H9 (cell line): ENCODE results near the gene IBA57. TPM values are rescaled to one million over a fixed set of nuclear protein-coding genes. Genes with fewer than 3 reads are reported as not detected.

Experiments used
- DNase-seq: peaks from one replicate; pipeline ENCODE4 v3.0.0-alpha.2; 2017
- H2AFZ ChIP-seq: one replicate; pipeline ENCODE4 v1.6.1; 2013; ENCODE audit warnings: mild to moderate bottlenecking, low read length, control low read depth, moderate library complexity
- H2AK5ac ChIP-seq: 2 replicates; pipeline ENCODE4 v1.6.1; 2013; ENCODE audit warnings: low read length, control low read depth, mixed read lengths; ENCODE audit not compliant: insufficient read length
- H2BK120ac ChIP-seq: one replicate; pipeline ENCODE4 v1.6.1; 2013; ENCODE audit warnings: low read depth, mild to moderate bottlenecking, low read length, control low read depth, inconsistent platforms; ENCODE audit not compliant: poor library complexity, severe bottlenecking
- H2BK12ac ChIP-seq: 2 replicates; pipeline ENCODE4 v1.6.1; 2013; ENCODE audit warnings: low read length, control low read depth, mixed read lengths, low read depth; ENCODE audit not compliant: insufficient read length
- H2BK15ac ChIP-seq: 2 replicates; pipeline ENCODE4 v1.6.1; 2013; ENCODE audit warnings: low read depth, low read length, control low read depth
- H2BK20ac ChIP-seq: one replicate; pipeline ENCODE4 v1.6.1; 2013; ENCODE audit warnings: low read depth, mild to moderate bottlenecking, low read length, control low read depth, inconsistent platforms; ENCODE audit not compliant: poor library complexity, severe bottlenecking
- H2BK5ac ChIP-seq: 2 replicates; pipeline ENCODE4 v1.6.1; 2013; ENCODE audit warnings: low read length, control low read depth, mixed read lengths; ENCODE audit not compliant: insufficient read length
- H3K14ac ChIP-seq: 2 replicates; pipeline ENCODE4 v1.6.1; 2013; ENCODE audit warnings: low read length, control low read depth; ENCODE audit not compliant: insufficient read depth
- H3K18ac ChIP-seq: 2 replicates; pipeline ENCODE4 v1.6.1; 2013; ENCODE audit warnings: low read depth, mild to moderate bottlenecking, mixed read lengths, low read length, control low read depth; ENCODE audit not compliant: insufficient read length
- H3K23ac ChIP-seq: 2 replicates; pipeline ENCODE4 v1.6.1; 2013; ENCODE audit warnings: low read length, control low read depth, mixed read lengths, low read depth; ENCODE audit not compliant: insufficient read length
- H3K23me2 ChIP-seq: 2 replicates; pipeline ENCODE4 v1.6.1; 2013; ENCODE audit warnings: low read depth, mild to moderate bottlenecking, mixed read lengths, low read length, control low read depth; ENCODE audit not compliant: insufficient read length, poor library complexity, severe bottlenecking
- H3K27ac ChIP-seq: 2 replicates; pipeline ENCODE4 v1.5.1; 2013; ENCODE audit warnings: low read length, control low read depth, mixed read lengths, low read depth; ENCODE audit not compliant: insufficient read length
- H3K27me3 ChIP-seq: 2 replicates; pipeline ENCODE4 v1.6.1; 2013; ENCODE audit warnings: low read length, control low read depth, inconsistent platforms; ENCODE audit not compliant: insufficient read depth
- H3K4ac ChIP-seq: 2 replicates; pipeline ENCODE4 v1.6.1; 2013; ENCODE audit warnings: low read depth, mild to moderate bottlenecking, control low read depth, inconsistent platforms, low read length, moderate library complexity
- H3K4me1 ChIP-seq: 2 replicates; pipeline ENCODE4 v1.6.1; 2013; ENCODE audit warnings: low read length, control low read depth, inconsistent platforms; ENCODE audit not compliant: insufficient read depth
- H3K4me2 ChIP-seq: 2 replicates; pipeline ENCODE4 v1.6.1; 2013; ENCODE audit warnings: low read length, control low read depth, mixed read lengths; ENCODE audit not compliant: insufficient read length, insufficient read depth
- H3K56ac ChIP-seq: 2 replicates; pipeline ENCODE4 v1.6.1; 2013; ENCODE audit warnings: low read depth, mild to moderate bottlenecking, mixed read lengths, low read length, control low read depth; ENCODE audit not compliant: insufficient read length
- H3K79me1 ChIP-seq: 2 replicates; pipeline ENCODE4 v1.6.1; 2013; ENCODE audit warnings: low read depth, mild to moderate bottlenecking, moderate library complexity, low read length, control low read depth, inconsistent platforms; ENCODE audit not compliant: insufficient read depth, poor library complexity, severe bottlenecking
- H3K79me2 ChIP-seq: 2 replicates; pipeline ENCODE4 v1.6.1; 2013; ENCODE audit warnings: low read length, control low read depth, inconsistent platforms; ENCODE audit not compliant: insufficient read depth
- H3K9ac ChIP-seq: 2 replicates; pipeline ENCODE4 v1.6.1; 2013; ENCODE audit warnings: low read length, control low read depth, mixed read lengths; ENCODE audit not compliant: insufficient read length; ENCODE audit errors: extremely low read depth
- H3K9me3 ChIP-seq: one replicate; pipeline ENCODE4 v1.6.1; 2013; ENCODE audit warnings: low read depth, low read length, inconsistent platforms; ENCODE audit not compliant: control insufficient read depth
- H3T11ph ChIP-seq: one replicate; pipeline ENCODE4 v1.6.1; 2013; ENCODE audit warnings: mild to moderate bottlenecking, low read length, control low read depth, inconsistent platforms
- H4K20me1 ChIP-seq: one replicate; pipeline ENCODE4 v1.6.1; 2013; ENCODE audit not compliant: control insufficient read depth, insufficient read length, insufficient read depth
- H4K5ac ChIP-seq: 2 replicates; pipeline ENCODE4 v1.6.1; 2013; ENCODE audit warnings: low read depth, mild to moderate bottlenecking, mixed read lengths, low read length, control low read depth; ENCODE audit not compliant: insufficient read length
- H4K8ac ChIP-seq: replicated peaks from 2 replicates; pipeline ENCODE4 v1.6.1; 2013; ENCODE audit warnings: low read length, control low read depth, mixed read lengths, low read depth; ENCODE audit not compliant: insufficient read length
- H4K91ac ChIP-seq: 2 replicates; pipeline ENCODE4 v1.6.1; 2013; ENCODE audit warnings: low read depth, mild to moderate bottlenecking, moderate library complexity, mixed read lengths, low read length, control low read depth; ENCODE audit not compliant: insufficient read length
- H3K27ac Mint-ChIP-seq, 3 experiments: 2 replicates in 2 of 3; 3 replicates in 1 of 3; pipeline ENCODE4 v1.8.0; 2020 to 2021; ENCODE audit warnings: mixed read lengths in 3 of 3, mild to moderate bottlenecking in 1 of 3, moderate library complexity in 1 of 3
- H3K27me3 Mint-ChIP-seq: 2 replicates; pipeline ENCODE4 v1.8.0; 2021; ENCODE audit warnings: low read depth, mild to moderate bottlenecking, moderate library complexity, mixed read lengths
- H3K36me3 Mint-ChIP-seq, 3 experiments: 2 replicates in 2 of 3; 3 replicates in 1 of 3; pipeline ENCODE4 v1.8.0; 2020 to 2021; ENCODE audit warnings: low read depth in 3 of 3, mixed read lengths in 3 of 3; ENCODE audit not compliant: insufficient read depth in 1 of 3
- H3K4me1 Mint-ChIP-seq, 2 experiments: 2 replicates each; pipeline ENCODE4 v1.8.0; 2020; ENCODE audit warnings: mixed read lengths in 2 of 2
- H3K4me3 Mint-ChIP-seq, 2 experiments: 2 replicates in 1 of 2; 3 replicates in 1 of 2; pipeline ENCODE4 v1.8.0; 2020 to 2021; ENCODE audit warnings: mild to moderate bottlenecking in 2 of 2, mixed read lengths in 2 of 2, moderate library complexity in 1 of 2
- H3K9me3 Mint-ChIP-seq, 2 experiments: 2 replicates in 1 of 2; 3 replicates in 1 of 2; pipeline ENCODE4 v1.8.0; 2020; ENCODE audit warnings: mild to moderate bottlenecking in 2 of 2, mixed read lengths in 2 of 2, moderate library complexity in 1 of 2
- WGBS: extraction: QIAGEN DNeasy Blood & Tissue Kit; methylation state at CpG from one replicate; pipeline ENCODE4 v1.1.7; 2013; ENCODE audit warnings: missing lambda C conversion rate, low lambda C conversion rate, mixed read lengths; ENCODE audit not compliant: insufficient read length; ENCODE audit errors: extremely low coverage; 5-methylcytosine and 5-hydroxymethylcytosine counted together
- total RNA-seq: library from RNA; stranded (reverse); gene quantifications from 2 replicates; pipeline ENCODE4 v1.2.1, GENCODE V29; 2021
- TF ChIP-seq, protein P1 (sequence below): fragments of 200-600 bp; sonication (generic); conservative IDR thresholded peaks from 3 replicates; pipeline ENCODE4 v1.8.0; 2021; ENCODE audit warnings: antibody characterized with exemption, mild to moderate bottlenecking

IBA57 gene
- total RNA-seq, 1 experiment from 2014 or later, result 12.6 TPM

DNA sequence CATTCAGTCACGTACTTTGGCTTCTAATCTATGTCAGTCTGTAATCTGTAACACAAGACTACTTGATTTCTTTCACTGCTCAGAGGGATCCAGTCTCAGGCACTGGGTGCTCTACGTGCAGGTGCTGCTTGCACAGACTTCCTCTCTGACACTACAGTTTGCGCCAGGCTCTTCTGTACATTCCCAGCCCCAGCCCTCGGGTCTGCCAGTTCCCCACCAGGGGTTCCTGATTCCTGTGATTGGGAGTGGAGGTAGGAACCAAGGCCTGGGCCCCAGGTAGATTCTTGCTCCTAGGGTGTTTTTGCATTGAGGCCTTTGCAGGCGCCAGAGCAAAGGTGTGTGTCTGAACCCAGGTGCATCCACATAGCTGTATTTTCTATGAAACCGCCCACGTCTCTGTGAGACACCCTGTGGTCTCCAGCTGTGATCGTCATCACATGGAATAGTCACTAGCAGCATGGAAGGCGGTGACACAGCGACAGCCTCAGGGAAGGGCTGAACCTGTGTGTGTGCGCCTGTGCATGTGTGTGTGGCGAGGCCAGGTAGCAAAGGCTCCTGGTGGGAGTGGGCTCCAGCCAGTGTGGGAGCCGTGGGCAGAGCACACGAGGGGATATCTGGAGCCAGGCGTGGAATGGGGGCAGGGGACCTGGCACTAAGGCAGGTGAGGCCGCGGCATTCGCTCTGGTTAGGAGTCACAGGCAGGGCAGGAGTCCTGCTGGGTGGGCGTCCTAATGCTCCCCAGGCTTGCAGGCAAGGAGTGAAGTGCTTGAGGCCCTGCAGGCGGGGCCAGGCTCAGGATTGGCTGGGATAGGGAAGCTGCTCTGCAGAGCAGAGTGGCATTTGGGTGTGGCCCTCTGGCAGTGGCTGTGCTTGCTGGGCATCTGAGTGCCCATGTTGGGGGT, 10.7 kb upstream of the IBA57 start:
- Histone ChIP-seq H3K23me2 (no peaks in the 10 kb centered on the region), H3K4ac (no peak overlapping the region), H4K5ac (no peak overlapping the region), H3K4me1 (no peaks in the 10 kb centered on the region), H3K79me2 (no peaks in the 10 kb centered on the region), H4K91ac (no peak overlapping the region), H2AK5ac (no peak overlapping the region), H3K18ac (no peak overlapping the region), H2AFZ (no peak overlapping the region), H3K14ac (no peak overlapping the region; the same call in 1 of the 2 replicates), H3K56ac (no peak overlapping the region), H4K8ac (no peak overlapping the region), H3T11ph (no peak overlapping the region), H3K9ac (no peak overlapping the region), H2BK120ac (no peak overlapping the region), H3K79me1 (no peaks in the 10 kb centered on the region), H2BK15ac (no peak overlapping the region), H3K9me3 (no peaks in the 10 kb centered on the region), H2BK20ac (no peak overlapping the region), H3K4me2 (no peak overlapping the region), H4K20me1 (peaks cover 3% of the 10 kb centered on the region), H3K27me3 (no peaks in the 10 kb centered on the region; the same call in 1 of the 2 replicates), H2BK5ac (no peak overlapping the region), H3K23ac (no peak overlapping the region), H3K27ac (no peak overlapping the region), H2BK12ac (no peak overlapping the region)
- Mint-ChIP-seq H3K4me1 (peaks cover 3 to 5% of the 10 kb centered on the region in 2 experiments; a peak in 2 of 4 replicates), H3K27ac (no peak overlapping the region; a peak in 1 of 7 replicates), H3K27me3 (no peaks in the 10 kb centered on the region), H3K4me3 (no peak overlapping the region), H3K9me3 (no peaks in the 10 kb centered on the region), H3K36me3 (no peaks in the 10 kb centered on the region)
- no CpG with 5 or more reads among the region's 20 CpGs for WGBS
- no peak for DNase-seq
- TF ChIP-seq, protein P1, sequence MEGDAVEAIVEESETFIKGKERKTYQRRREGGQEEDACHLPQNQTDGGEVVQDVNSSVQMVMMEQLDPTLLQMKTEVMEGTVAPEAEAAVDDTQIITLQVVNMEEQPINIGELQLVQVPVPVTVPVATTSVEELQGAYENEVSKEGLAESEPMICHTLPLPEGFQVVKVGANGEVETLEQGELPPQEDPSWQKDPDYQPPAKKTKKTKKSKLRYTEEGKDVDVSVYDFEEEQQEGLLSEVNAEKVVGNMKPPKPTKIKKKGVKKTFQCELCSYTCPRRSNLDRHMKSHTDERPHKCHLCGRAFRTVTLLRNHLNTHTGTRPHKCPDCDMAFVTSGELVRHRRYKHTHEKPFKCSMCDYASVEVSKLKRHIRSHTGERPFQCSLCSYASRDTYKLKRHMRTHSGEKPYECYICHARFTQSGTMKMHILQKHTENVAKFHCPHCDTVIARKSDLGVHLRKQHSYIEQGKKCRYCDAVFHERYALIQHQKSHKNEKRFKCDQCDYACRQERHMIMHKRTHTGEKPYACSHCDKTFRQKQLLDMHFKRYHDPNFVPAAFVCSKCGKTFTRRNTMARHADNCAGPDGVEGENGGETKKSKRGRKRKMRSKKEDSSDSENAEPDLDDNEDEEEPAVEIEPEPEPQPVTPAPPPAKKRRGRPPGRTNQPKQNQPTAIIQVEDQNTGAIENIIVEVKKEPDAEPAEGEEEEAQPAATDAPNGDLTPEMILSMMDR, result no peak
